Hematopoietic multipotent progenitor cell treated with erythropoietin and hydrocortisone succinate and interleukin-3 and kit ligand, for 6 days (in vitro differentiated cells): ENCODE data around the gene GABBR1.

Source experiments
- DNase-seq: peaks from one replicate; pipeline ENCODE4 v3.0.0-alpha.2; 2015

GABBR1 gene

DNA sequence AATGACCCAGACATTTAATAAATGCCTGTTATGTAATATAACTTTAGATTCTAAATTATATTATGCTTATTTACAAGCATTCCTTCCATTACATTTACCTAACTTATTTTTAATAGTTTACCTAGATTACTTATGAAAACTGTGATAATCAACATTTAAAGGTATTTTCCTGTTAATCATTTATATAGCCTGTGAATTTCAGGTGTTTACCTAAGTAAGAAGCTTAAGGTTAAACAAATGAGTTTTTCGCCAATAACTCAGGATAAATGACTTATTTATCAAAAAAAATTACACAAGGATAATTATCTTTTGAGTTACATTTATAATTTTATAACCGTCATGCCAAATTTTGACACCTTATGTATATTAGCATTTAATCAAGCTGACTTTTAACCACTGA, 108.9 kb downstream of the GABBR1 start:
- DNase-seq = no peak

GRCh38 chr6:29522227-29522626, 110.8 kb downstream of the GABBR1 start:
- peak; percentile 68 for DNase-seq

- DNase-seq = no peak
Measured at GRCh38 chr6:29521006-29521680, 111.8 kb downstream of the GABBR1 start.

- DNase-seq = no peak
Measured at GRCh38 chr6:29520232-29520631, 112.8 kb downstream of the GABBR1 start.

DNA sequence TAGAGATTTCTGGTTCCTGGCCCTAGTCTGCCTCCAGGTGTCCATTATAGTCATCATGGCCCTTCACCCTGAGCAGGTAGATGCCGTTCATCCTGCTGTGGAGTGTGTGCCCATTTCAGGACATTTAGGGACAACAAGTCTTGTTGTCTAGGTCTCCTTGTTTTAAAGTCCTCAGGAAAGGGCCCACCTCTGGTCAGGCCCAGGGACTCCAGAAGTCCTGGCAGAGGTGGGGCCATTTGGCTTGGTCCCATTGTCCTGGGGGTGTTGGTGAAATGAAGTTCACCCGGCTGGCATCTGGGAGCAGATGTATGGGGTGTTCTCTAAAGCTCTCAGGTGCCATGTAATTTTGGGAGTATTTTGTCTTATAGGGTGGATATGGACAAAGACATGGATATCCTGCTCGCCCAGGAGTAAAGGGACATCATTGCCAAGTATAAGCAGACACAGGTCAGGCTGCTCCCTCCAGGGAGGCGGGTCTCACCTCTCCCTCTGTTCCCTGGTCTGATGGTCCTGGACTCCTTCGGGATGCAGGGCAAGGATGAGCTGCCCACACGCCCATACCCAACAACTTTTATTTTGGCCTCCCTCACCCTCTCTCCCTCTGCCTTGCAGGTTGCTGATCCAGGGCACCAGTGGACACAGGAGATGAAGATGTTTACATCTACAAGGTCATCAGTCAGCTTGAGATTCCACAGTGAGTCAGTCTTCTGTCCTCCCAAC, 113.5 kb downstream of the GABBR1 start:
- no peak for DNase-seq

GRCh38 chr6:29517728-29518440, 115.1 kb downstream of the GABBR1 start:
- DNase-seq = no peak

GRCh38 chr6:29517245-29517644, 115.7 kb downstream of the GABBR1 start:
- no peak for DNase-seq

GRCh38 chr6:29516108-29516507, 116.9 kb downstream of the GABBR1 start:
- peak; percentile 67 for DNase-seq

GRCh38 chr6:29510746-29511300, 122.2 kb downstream of the GABBR1 start:
- DNase-seq = no peak

DNA sequence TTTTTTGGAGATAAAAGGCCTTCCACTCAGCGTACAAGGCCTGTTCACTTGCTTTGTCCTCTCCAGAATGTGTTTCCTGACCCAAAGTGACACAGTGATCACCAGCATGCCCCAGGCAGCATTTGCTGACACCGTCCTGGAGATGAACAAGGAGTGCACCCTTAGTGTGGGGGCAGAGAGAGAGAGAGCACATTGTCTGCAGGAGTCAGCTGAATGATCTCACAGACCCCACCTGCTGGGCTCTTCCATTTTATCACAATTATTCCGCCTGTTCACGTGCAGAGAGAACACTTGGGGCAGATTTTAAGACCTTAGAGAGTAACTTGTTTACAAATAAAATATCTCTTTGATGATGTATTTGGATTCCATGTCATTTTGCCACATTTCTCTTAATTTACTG, 122.8 kb downstream of the GABBR1 start:
- peak; percentile 45 for DNase-seq
